ENCODE measurements around the gene CRACR2A. TPM values are rescaled to one million over a fixed set of nuclear protein-coding genes. Genes with fewer than 3 reads are reported as not detected.

Gene CRACR2A
- total and polyA plus RNA-seq, 3 donors from 2014 or later: 3.1 to 5.0 (median 4.0) TPM

DNA sequence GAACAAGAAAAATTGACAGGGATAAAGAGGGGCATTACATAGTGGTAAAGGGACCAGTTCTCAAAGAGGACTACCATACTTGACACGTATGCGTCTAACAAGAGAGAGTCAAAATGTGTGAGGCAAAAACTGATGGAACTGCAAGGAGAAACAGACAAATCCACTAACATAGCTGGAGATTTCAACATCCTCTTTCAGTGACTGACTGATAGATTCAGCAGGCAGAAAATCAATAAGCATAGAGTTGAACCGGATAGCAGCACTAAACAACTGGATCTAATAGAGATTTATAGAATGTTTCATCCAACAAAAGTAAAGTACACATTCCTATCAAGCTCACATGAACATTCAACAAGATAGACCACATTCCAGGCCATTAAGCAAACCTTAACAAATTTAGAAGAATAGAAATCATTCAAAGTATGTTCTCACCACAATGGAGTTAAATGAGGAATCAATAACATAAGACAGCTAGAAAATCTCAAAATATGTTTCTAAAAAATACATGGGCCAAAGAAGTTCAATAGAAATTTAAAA lies 16.1 kb upstream of the CRACR2A start:
- no peaks in the 10 kb centered on the region for H3K27me3 ChIP-seq
- WGBS, 2 donors: 85 to 92% methylated on average over 3 of the region's 3 CpGs

DNA sequence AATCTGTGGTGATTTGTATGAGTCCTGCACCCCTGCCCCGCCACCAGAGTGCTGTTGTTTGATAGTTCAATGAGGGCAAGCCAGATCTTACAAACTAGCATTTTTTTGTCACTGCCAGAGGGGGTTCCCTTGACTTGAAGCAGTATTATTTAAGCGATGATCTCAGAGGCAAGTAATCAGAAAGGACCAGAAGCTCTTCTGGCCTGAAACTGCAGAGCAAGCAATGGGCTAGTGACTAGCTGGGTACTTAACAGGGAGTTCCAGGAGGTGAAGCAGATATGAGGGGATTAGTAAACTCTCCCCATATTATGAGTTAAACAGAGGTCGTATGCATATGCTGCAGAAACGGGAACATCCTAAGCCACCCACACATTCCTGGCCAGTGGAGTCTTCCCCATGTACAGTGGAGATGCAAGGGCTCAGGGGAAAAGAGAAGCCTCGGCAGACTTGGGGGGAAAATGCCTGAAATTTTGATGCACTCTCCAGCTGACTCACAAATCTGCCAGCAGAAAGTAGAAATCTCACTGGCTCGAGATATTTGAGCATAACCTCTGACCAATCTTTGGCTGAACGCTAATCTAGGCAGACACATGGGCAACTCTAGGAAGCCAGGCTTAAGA lies 8.3 kb upstream of the CRACR2A start:
- no peaks in the 10 kb centered on the region for H3K27me3 ChIP-seq
- intact Hi-C loops (cut with DNase I; ENCODE audit: low total_unique reads): no loop called here
- WGBS, 2 donors: 60 to 70% methylated on average over 7 of the region's 7 CpGs
- no peaks in the 10 kb centered on the region for H3K36me3 ChIP-seq (ENCODE audit: low read depth, missing control alignments)
- H3K9me3 ChIP-seq: no peaks in the 10 kb centered on the region
- no peak overlapping the region for H3K4me3 ChIP-seq
- TF ChIP-seq, protein P1, sequence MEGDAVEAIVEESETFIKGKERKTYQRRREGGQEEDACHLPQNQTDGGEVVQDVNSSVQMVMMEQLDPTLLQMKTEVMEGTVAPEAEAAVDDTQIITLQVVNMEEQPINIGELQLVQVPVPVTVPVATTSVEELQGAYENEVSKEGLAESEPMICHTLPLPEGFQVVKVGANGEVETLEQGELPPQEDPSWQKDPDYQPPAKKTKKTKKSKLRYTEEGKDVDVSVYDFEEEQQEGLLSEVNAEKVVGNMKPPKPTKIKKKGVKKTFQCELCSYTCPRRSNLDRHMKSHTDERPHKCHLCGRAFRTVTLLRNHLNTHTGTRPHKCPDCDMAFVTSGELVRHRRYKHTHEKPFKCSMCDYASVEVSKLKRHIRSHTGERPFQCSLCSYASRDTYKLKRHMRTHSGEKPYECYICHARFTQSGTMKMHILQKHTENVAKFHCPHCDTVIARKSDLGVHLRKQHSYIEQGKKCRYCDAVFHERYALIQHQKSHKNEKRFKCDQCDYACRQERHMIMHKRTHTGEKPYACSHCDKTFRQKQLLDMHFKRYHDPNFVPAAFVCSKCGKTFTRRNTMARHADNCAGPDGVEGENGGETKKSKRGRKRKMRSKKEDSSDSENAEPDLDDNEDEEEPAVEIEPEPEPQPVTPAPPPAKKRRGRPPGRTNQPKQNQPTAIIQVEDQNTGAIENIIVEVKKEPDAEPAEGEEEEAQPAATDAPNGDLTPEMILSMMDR (IDR thresholded peaks at IDR 0.05): no peak
- no peak for TF ChIP-seq POLR2A (IDR thresholded peaks at IDR 0.05)
- DNase-seq: no peak
- no peak overlapping the region for H3K27ac ChIP-seq
- peaks cover 5% of the 10 kb centered on the region for H3K4me1 ChIP-seq

More for the DNA sequence above, 16.1 kb upstream of the CRACR2A start:
- Histone ChIP-seq H3K9me3 (no peaks in the 10 kb centered on the region), H3K36me3 (ENCODE audit: low read depth, missing control alignments) (no peaks in the 10 kb centered on the region), H3K27ac (no peak overlapping the region), H3K4me3 (no peak overlapping the region), H3K4me1 (no peaks in the 10 kb centered on the region)
- intact Hi-C loops (cut with DNase I; ENCODE audit: low total_unique reads): no loop called here
- DNase-seq: no peak
- TF ChIP-seq, protein P1 (IDR thresholded peaks at IDR 0.05): no peak
- no peak for TF ChIP-seq POLR2A (IDR thresholded peaks at IDR 0.05)

DNA sequence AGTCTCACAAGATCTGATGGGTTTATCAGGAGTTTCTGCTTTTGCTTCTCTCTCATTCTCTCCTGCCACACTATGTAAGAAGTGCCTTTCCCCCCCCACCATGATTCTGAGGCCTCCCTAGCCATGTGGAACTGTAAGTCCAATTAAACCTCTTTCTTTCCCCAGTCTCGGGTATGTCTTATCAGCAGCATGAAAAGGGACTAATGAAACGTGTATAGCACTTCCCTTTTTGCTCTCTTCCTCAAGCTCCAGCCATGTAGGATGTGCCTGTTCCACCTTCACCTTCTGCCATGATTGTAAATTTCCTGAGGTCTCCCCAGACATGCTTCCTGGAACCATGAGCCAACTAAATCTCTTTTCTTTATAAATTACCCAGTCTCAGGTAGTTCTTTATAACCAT lies 7.0 kb upstream of the CRACR2A start:
- no peak for DNase-seq
- H3K27me3 ChIP-seq: no peaks in the 10 kb centered on the region
- WGBS, 2 donors: 70 to 72% methylated on average over 2 of the region's 2 CpGs
- H3K4me1 ChIP-seq: peaks cover 5% of the 10 kb centered on the region
- no peak overlapping the region for H3K4me3 ChIP-seq
- no peak overlapping the region for H3K27ac ChIP-seq
- no peaks in the 10 kb centered on the region for H3K36me3 ChIP-seq (ENCODE audit: low read depth, missing control alignments)
- no peaks in the 10 kb centered on the region for H3K9me3 ChIP-seq
- TF ChIP-seq, protein P1 (IDR thresholded peaks at IDR 0.05): no peak
- no peak for TF ChIP-seq POLR2A (IDR thresholded peaks at IDR 0.05)
- intact Hi-C loops (cut with DNase I; ENCODE audit: low total_unique reads): no loop called here

DNA sequence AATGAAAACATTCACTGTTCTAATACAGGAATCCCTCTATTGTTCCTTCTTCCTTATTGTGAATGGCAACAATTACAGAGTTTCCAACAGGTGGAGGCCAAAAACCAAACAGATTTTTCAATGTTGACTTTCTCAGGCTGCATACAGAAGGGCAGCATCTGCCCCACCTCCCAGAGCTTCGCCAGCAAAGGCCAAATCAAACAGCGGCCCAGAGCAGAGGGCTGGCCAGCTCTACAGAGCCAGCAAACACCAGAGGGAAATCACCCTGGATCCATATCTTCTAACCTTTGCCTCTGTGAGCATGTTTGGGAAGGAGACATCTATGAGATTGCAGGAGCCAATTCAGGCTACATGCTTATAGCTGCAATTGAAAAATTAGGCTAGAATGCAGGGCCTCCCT lies 4.4 kb upstream of the CRACR2A start:
- intact Hi-C loops (cut with DNase I; ENCODE audit: low total_unique reads): no loop called here
- Histone ChIP-seq H3K4me1 (peaks cover 22% of the 10 kb centered on the region), H3K27me3 (no peaks in the 10 kb centered on the region), H3K4me3 (no peak overlapping the region), H3K36me3 (ENCODE audit: low read depth, missing control alignments) (no peaks in the 10 kb centered on the region), H3K27ac (no peak overlapping the region), H3K9me3 (no peaks in the 10 kb centered on the region)
- no peak for DNase-seq
- TF ChIP-seq POLR2A (IDR thresholded peaks at IDR 0.05): no peak
- TF ChIP-seq, protein P1 (IDR thresholded peaks at IDR 0.05): no peak
- WGBS, 2 donors: 35 to 76% methylated on average over 2 of the region's 2 CpGs

DNA sequence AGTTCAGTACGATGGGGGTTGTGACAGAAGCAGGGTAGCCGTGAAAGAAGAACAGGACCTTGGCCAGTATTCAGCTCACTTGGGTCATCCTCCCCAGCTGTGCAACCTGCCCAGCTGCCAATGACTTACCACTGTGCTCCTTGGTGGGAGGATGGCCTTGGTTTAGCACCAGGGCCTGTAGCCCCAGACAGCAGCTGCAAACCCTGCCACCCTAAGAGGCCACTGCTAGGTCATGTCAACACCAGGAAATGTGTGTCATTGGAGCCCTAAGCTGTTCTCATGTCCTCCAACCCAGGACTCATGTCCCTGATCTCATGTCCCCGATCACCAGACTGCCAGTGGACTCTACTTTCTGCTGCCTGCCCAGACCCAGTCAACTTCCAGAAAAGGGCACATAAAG lies 3.0 kb upstream of the CRACR2A start:
- WGBS, 2 donors: 78 to 84% methylated on average over 3 of the region's 3 CpGs
- intact Hi-C loops (cut with DNase I; ENCODE audit: low total_unique reads): no loop called here
- no peak overlapping the region for H3K27ac ChIP-seq

More for the DNA sequence above, 3.0 kb upstream of the CRACR2A start:
- no peak for DNase-seq
- Histone ChIP-seq H3K36me3 (ENCODE audit: low read depth, missing control alignments) (no peaks in the 10 kb centered on the region), H3K4me3 (no peak overlapping the region), H3K4me1 (peaks cover 25% of the 10 kb centered on the region), H3K27me3 (no peaks in the 10 kb centered on the region), H3K9me3 (no peaks in the 10 kb centered on the region)
- no peak for TF ChIP-seq POLR2A (IDR thresholded peaks at IDR 0.05)
- TF ChIP-seq, protein P1 (IDR thresholded peaks at IDR 0.05): no peak
